ENCODE data around the gene CPED1. TPM values are rescaled to one million over a fixed set of nuclear protein-coding genes. Genes with fewer than 3 reads are reported as not detected.

Gene CPED1
- total and polyA plus RNA-seq, 11 donors = 3.6 to 51.2 (median 24.8) TPM

DNA sequence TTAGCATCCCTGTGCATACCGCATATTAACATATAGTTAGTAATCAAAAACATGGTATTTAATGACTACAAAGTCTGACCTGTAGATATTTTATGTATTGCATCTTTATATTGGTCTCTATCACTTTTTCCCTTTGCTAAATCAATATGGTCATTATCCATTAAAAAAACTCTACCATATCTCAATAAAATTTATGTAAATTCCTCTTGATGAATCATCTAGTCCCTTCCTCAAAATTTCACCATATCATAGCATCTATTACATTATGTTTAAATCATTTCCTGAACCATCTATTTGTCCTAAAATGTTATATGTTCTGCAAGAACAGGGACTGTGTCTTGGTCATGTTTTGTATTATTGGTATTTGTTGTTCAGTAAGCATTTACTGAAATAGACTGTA is 45.6 kb upstream of the CPED1 start:
- Histone ChIP-seq H3K9me3 (no peaks in the 10 kb centered on the region), H3K4me1 (peaks cover 0 to 8% (median 0%) of the 10 kb centered on the region in 12 donors), H3K36me3 (no peaks in the 10 kb centered on the region), H3K27me3 (no peaks in the 10 kb centered on the region), H3K4me3 (no peak overlapping the region), H3K27ac (peak overlapping the region in 1 of 12 donors; percentile 33)
- no peak for ATAC-seq
- TF ChIP-seq POLR2A (IDR thresholded peaks at IDR 0.05) = no peak
- TF ChIP-seq, protein P1, sequence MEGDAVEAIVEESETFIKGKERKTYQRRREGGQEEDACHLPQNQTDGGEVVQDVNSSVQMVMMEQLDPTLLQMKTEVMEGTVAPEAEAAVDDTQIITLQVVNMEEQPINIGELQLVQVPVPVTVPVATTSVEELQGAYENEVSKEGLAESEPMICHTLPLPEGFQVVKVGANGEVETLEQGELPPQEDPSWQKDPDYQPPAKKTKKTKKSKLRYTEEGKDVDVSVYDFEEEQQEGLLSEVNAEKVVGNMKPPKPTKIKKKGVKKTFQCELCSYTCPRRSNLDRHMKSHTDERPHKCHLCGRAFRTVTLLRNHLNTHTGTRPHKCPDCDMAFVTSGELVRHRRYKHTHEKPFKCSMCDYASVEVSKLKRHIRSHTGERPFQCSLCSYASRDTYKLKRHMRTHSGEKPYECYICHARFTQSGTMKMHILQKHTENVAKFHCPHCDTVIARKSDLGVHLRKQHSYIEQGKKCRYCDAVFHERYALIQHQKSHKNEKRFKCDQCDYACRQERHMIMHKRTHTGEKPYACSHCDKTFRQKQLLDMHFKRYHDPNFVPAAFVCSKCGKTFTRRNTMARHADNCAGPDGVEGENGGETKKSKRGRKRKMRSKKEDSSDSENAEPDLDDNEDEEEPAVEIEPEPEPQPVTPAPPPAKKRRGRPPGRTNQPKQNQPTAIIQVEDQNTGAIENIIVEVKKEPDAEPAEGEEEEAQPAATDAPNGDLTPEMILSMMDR (IDR thresholded peaks at IDR 0.05) = no peak
- 96 to 100% (median 99%) methylated on average over 1 of the region's 1 CpG for WGBS, 4 donors
- intact Hi-C loops (cut with DNase I) = loop anchor here in 6 of 10 donors (5.0 to 10.0 kb wide), 5 partner anchors 86 to 151 kb away; partner anchors contain the start of gene TSPAN12 (in 2 of the 6)
- DNase-seq = no peak

DNA sequence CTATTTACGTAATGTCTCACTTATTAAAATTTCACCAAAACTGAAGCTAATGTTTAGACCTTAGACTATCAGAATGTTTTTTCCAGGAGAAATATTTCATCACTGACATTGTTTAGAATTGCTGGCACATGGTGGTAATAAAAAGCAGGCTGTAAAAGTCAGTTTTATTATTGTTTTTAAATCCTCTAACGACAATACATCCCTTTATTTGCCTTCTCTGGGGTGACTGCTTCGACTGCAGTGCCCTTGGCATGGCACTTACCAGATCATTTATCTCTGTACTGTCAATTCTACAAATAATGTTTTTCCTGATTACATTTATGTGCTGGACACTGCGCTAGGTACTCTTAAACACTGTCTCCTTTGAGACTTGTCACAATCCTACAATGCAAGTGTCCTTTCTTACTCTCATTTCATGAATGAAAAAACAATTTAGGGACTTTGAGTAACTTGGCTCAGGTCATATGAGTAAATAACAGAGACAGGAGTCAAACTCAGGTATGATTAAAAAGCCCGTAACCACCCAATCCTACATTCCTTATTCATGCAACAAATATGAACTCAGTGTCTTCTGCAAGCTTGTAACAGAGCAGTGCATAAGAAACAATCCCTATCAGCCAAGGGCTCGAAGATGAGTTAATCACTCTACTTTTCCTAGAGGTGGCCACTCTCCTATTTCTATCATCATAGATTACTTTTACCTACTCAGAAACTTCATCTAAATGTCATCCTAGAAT is 43.5 kb upstream of the CPED1 start:
- 84 to 88% (median 85%) methylated on average over 6 of the region's 6 CpGs for WGBS, 4 donors
- intact Hi-C loops (cut with DNase I) = loop anchor here in 7 of 10 donors (5.0 to 10.0 kb wide), 7 partner anchors 78 to 153 kb away; partner anchors contain the start of gene TSPAN12 (in 3 of the 7)
- Histone ChIP-seq H3K4me1 (peaks cover 0 to 11% (median 2%) of the 10 kb centered on the region in 12 donors), H3K36me3 (no peaks in the 10 kb centered on the region), H3K27me3 (no peaks in the 10 kb centered on the region), H3K27ac (no peak overlapping the region), H3K4me3 (no peak overlapping the region), H3K9me3 (no peaks in the 10 kb centered on the region)
- ATAC-seq (no peak), DNase-seq (no peak)
- no peak for TF ChIP-seq POLR2A (IDR thresholded peaks at IDR 0.05)
- TF ChIP-seq, protein P1 (IDR thresholded peaks at IDR 0.05) = no peak

DNA sequence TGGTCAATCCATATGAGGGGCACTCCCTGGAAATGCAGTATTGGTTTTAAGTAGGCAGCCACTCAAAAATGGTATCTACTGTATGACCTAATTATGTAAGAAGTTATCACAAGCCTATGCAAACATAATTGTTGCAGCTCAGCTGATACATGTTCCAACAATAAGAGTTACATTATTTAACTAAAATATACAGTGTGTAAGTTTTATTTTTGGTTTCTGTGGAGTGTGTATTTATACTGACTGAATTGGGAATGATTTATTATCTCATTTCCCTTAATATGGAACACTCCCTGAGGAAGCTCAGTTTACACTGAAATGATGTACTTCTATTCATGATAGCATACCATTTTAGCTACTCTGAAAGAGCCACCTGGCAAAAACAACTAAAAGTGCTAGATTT is 40.5 kb upstream of the CPED1 start:
- peaks cover 5 to 25% (median 17%) of the 10 kb centered on the region in 12 donors for H3K4me1 ChIP-seq
- H3K27ac ChIP-seq = no peak overlapping the region
- DNase-seq (no peak), ATAC-seq (no peak)
- H3K36me3 ChIP-seq = peaks cover 0 to 12% (median 1%) of the 10 kb centered on the region in 9 donors
- H3K4me3 ChIP-seq = no peak overlapping the region
- no peaks in the 10 kb centered on the region for H3K9me3 ChIP-seq
- TF ChIP-seq POLR2A (IDR thresholded peaks at IDR 0.05) = no peak
- TF ChIP-seq, protein P1 (IDR thresholded peaks at IDR 0.05) = no peak
- intact Hi-C loops (cut with DNase I) = loop anchor here in 4 of 10 donors (5.0 to 10.0 kb wide), 4 partner anchors 81 to 93 kb away; partner anchors contain the start of gene TSPAN12 (in 2 of the 4)
- H3K27me3 ChIP-seq = no peaks in the 10 kb centered on the region

DNA sequence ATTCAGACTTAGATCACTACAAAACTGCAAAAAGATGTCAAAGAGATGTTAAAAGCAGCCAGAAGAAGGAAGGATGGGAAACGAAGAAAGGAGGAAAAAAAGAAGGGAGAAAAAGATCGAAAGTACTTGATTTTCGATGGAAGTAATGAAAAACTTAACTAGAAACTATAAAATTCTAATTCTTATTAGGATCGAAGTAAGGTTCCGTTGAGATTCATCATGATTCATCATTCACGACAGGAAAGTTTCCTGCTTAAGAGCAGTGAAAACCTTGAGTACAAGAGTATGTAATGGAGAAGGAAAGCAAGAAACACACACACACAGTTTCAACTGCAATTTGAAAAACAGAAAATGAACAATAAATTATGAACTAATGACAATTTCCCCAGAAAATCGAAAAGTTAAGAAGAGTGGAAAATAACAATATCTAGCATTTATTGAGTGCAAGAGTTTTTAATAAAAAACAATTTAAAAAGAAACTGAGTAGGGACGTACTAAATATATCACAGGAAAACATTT is 39.1 kb upstream of the CPED1 start:
- TF ChIP-seq POLR2A (IDR thresholded peaks at IDR 0.05) = no peak
- TF ChIP-seq, protein P1 (IDR thresholded peaks at IDR 0.05) = no peak
- H3K27ac ChIP-seq = peak overlapping the region in 1 of 12 donors; percentile 97
- 60 to 70% (median 60%) methylated on average over 8 of the region's 8 CpGs for WGBS, 4 donors

More for the DNA sequence above, 39.1 kb upstream of the CPED1 start:
- intact Hi-C loops (cut with DNase I) = loop anchor here in 4 of 10 donors (5.0 to 10.0 kb wide), 4 partner anchors 82 to 95 kb away; partner anchors contain the start of gene TSPAN12 (in 2 of the 4)
- Histone ChIP-seq H3K36me3 (peaks cover 0 to 27% (median 14%) of the 10 kb centered on the region in 9 donors), H3K9me3 (no peaks in the 10 kb centered on the region), H3K27me3 (no peaks in the 10 kb centered on the region), H3K4me3 (peak overlapping the region in 11 of 12 donors; percentile 22 to 79 (median 73)), H3K4me1 (peaks cover 6 to 27% (median 19%) of the 10 kb centered on the region in 12 donors)
- no peak for DNase-seq
- ATAC-seq = no peak
